ENCODE measurements around the gene FOCAD. TPM values are rescaled to one million over a fixed set of nuclear protein-coding genes. Genes with fewer than 3 reads are reported as not detected.

The FOCAD gene
- total and polyA plus RNA-seq, 4 donors, result 6.8 to 62.1 (median 27.9) TPM

- Histone ChIP-seq H3K9ac (ENCODE audit: insufficient read depth in 1 of 2, low read length in 2 of 2) (no peak overlapping the region), H3K27me3 (ENCODE audit: control insufficient read depth in 3 of 3, insufficient read depth in 3 of 3, low read length in 2 of 3) (no peaks in the 10 kb centered on the region), H3K4me1 (ENCODE audit: control insufficient read depth in 5 of 5, insufficient read depth in 5 of 5, low read length in 5 of 5) (peaks cover 0 to 1% (median 0%) of the 10 kb centered on the region in 5 donors), H3K9me3 (ENCODE audit: control insufficient read depth in 4 of 4, insufficient read depth in 3 of 4, low read length in 3 of 4) (no peaks in the 10 kb centered on the region), H3K36me3 (ENCODE audit: control insufficient read depth in 4 of 4, insufficient read depth in 4 of 4, low read length in 4 of 4) (peaks cover 2 to 10% (median 3%) of the 10 kb centered on the region in 4 donors), H3K4me3 (no peak overlapping the region), H3K27ac (ENCODE audit: low read depth in 1 of 2, low read length in 1 of 2) (no peak overlapping the region)
- ATAC-seq (ENCODE audit: insufficient read depth, low FRiP score) (no peak), DNase-seq (no peak)
- TF ChIP-seq CTCF (IDR thresholded peaks at IDR 0.05; ENCODE audit: control extremely low read depth, extremely low read depth), result no peak
- WGBS, 2 donors, result 76 to 77% methylated on average over 2 of the region's 2 CpGs
Measured at GRCh38 chr9:20997503-20998076, 313.5 kb downstream of the FOCAD start.

DNA sequence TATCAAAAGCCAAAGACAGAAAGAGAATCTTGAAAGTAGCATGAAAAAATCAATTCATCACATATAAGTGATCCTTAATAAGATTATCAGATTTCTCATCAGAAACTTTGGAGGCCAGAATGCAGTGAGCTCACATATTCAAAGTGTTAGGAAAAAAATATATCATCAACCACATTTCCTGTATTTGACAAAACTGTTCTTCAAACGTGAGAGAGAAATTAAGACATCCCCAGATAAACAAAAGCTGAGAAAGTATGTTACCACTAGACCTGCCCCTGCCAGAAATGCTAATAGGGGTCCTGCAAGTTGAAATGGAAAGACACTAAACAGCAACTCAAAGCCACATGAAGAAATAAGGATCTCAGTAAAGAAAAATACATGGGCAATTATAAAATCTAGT, 317.5 kb downstream of the FOCAD start:
- H3K4me3 ChIP-seq, result no peak overlapping the region
- H3K27me3 ChIP-seq (ENCODE audit: control insufficient read depth in 3 of 3, insufficient read depth in 3 of 3, low read length in 2 of 3), result no peaks in the 10 kb centered on the region
- peaks cover 0 to 1% (median 0%) of the 10 kb centered on the region in 5 donors for H3K4me1 ChIP-seq (ENCODE audit: control insufficient read depth in 5 of 5, insufficient read depth in 5 of 5, low read length in 5 of 5)
- WGBS, 2 donors, result 0 to 8% methylated on average over 1 of the region's 1 CpG
- no peak for DNase-seq
- H3K9ac ChIP-seq (ENCODE audit: insufficient read depth in 1 of 2, low read length in 2 of 2), result no peak overlapping the region
- H3K27ac ChIP-seq (ENCODE audit: low read depth in 1 of 2, low read length in 1 of 2), result no peak overlapping the region
- ATAC-seq (ENCODE audit: insufficient read depth, low FRiP score), result no peak
- peaks cover 0 to 5% (median 2%) of the 10 kb centered on the region in 4 donors for H3K36me3 ChIP-seq (ENCODE audit: control insufficient read depth in 4 of 4, insufficient read depth in 4 of 4, low read length in 4 of 4)
- H3K9me3 ChIP-seq (ENCODE audit: control insufficient read depth in 4 of 4, insufficient read depth in 3 of 4, low read length in 3 of 4), result no peaks in the 10 kb centered on the region
- no peak for TF ChIP-seq CTCF (IDR thresholded peaks at IDR 0.05; ENCODE audit: control extremely low read depth, extremely low read depth)

GRCh38 chr9:21002040-21002439, 318.0 kb downstream of the FOCAD start:
- no peak for DNase-seq
- 72 to 76% methylated on average over 2 of the region's 2 CpGs for WGBS, 2 donors
- Histone ChIP-seq H3K36me3 (ENCODE audit: control insufficient read depth in 4 of 4, insufficient read depth in 4 of 4, low read length in 4 of 4) (peaks cover 0 to 5% (median 0%) of the 10 kb centered on the region in 4 donors), H3K4me1 (ENCODE audit: control insufficient read depth in 5 of 5, insufficient read depth in 5 of 5, low read length in 5 of 5) (no peaks in the 10 kb centered on the region), H3K9me3 (ENCODE audit: control insufficient read depth in 4 of 4, insufficient read depth in 3 of 4, low read length in 3 of 4) (no peaks in the 10 kb centered on the region), H3K9ac (ENCODE audit: insufficient read depth in 1 of 2, low read length in 2 of 2) (no peak overlapping the region), H3K27me3 (ENCODE audit: control insufficient read depth in 3 of 3, insufficient read depth in 3 of 3, low read length in 2 of 3) (no peaks in the 10 kb centered on the region), H3K27ac (ENCODE audit: low read depth in 1 of 2, low read length in 1 of 2) (no peak overlapping the region), H3K4me3 (no peak overlapping the region)
- no peak for ATAC-seq (ENCODE audit: insufficient read depth, low FRiP score)
- TF ChIP-seq CTCF (IDR thresholded peaks at IDR 0.05; ENCODE audit: control extremely low read depth, extremely low read depth), result no peak
